ENCODE measurements around the gene MAOA.
A peak's percentile ranks its signal among the peaks of the same experiment; 100 is the strongest.
"Not testable (repeated sequence)": the region's sequence is repeated elsewhere in the genome, so short reads cannot be mapped to it uniquely, and the experiment has no call there.

MAOA gene

DNA sequence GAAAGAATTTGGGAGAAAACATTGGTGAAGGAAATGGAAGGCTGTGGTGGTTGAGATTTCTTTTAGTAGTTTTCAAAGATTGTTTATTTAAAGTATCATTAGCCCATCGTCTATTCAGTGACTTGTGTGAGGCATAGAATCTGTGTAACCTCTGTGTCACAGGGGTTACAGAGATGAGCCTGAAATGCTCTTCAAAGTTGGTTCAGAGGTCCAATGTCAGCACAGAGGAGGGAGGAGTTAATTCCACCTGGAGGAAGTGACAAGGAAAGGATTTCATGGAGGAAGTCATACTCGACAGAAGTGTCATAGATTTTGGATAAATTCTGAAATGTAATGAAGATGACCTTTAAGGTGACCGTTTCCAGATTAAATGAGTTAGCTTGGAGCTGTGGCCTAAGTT, 8.2 kb downstream of the MAOA start:
- no peak for DNase-seq

DNA sequence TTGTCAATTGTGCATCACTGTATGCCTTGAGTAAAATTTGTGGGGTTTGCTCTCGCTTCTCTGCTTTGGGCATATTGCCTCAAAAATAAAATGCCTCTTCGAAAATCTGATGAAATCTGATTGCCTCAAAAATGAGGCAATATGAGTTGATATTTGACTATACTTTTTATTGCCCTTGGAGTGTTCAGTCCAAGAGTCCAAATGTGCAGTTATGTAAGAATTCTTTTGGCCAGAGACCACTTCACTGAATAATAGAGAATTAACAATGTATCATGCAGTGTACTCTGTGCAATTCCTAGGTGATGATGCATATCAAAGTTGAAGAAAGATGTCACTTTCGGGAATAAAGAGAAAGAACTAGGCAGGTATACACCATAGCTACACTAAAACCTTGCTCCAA, 8.6 kb downstream of the MAOA start:
- no peak for DNase-seq

DNA sequence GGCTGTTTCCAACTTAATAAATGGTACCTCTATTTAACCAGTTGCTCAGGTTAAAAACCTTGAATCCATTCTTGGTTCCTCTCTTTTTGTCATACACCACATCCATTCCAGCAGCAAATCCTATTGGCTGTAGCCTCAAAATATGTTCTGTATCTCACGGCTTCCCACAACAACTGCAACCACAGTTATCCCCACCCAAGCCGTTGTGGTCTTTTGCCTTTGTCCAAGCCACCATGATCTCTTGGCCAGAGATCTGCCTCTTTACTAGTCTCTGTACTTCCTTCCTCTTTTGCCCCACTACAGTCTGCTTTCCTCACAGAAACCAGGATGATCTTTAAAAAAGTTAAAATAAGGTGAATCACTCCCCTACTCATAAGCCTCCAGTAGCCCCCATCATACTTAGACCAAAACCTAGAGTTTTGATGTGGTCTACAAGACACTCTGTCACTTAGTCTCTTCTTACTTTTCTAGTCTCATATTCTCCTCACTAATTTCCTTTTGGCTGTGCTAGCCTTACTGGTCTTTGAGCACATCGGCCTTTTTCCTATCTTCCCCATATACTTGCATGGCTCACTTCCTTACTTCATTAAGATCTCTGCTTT, 10.3 kb downstream of the MAOA start:
- no peak for DNase-seq

DNA sequence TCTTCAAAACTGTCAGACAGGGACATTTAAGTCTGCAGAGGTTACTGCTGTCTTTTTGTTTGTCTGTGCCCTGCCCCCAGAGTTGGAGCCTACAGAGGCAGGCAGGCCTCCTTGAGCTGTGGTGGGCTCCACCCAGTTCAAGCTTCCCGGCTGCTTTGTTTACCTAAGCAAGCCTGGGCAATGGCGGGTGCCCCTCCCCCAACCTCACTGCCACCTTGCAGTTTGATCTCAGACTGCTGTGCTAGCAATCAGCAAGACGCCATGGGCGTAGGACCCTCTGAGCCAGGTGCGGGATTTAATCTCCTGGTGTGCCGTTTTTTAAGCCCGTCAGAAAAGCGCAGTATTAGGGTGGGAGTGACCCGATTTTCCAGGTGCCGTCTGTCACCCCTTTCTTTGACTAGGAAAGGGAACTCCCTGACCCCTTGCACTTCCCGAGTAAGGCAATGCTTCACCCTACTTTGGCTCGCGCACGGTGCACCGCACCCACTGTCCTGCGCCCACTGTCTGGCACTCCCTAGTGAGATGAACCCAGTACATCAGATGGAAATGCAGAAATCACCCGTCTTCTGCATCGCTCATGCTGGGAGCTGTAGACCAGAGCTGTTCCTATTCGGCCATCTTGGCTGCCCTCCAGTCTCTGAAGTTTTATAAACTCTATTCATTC, 20.0 kb downstream of the MAOA start:
- not testable (repeated sequence) for DNase-seq

DNA sequence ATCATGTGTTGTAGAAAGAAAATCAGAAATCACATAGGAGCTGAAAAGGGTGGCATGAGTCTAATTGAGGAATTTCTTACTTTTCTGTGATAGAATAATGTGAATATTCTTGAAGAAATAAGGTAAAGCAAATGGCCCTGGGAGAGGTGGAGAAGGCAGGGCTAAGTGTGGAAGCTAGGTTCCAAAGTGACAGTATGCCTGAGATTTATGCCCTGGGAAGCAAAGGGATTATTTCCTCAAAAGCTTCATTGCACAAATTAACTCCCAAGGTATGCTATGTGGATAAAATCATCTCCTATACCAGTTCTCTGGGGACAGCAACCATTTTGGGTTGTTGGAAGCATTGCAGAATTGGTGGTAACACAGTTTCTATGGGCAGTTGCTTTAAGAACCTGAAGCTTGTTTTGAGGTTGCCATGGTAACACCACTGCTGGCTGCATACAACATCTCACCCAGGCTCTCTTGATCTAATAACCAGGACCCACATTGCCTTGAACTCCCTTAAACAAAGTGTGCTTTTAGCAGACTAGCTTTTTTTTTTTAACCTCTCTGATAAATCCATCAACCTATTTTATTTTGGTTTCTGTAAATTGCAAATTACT, 21.0 kb downstream of the MAOA start:
- DNase-seq: peak; percentile 28

DNA sequence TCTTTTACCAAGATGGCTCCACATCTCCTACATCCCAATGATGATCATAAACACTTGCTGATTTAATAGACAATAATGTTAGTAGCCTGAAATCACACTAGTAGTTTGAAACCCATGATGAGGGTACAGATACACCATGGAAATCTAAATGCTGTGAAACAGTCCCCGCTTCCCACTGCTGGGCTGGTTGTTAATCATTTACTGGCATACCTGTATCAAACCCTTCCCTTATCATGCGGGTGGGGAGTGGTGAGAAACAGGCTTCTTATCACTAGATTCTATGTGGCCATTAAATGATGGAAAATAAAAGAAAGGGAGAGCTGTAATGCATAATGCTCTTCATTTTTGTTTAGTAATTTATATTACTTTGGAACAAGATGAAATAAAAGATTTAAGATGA, 21.9 kb downstream of the MAOA start:
- no peak for DNase-seq

DNA sequence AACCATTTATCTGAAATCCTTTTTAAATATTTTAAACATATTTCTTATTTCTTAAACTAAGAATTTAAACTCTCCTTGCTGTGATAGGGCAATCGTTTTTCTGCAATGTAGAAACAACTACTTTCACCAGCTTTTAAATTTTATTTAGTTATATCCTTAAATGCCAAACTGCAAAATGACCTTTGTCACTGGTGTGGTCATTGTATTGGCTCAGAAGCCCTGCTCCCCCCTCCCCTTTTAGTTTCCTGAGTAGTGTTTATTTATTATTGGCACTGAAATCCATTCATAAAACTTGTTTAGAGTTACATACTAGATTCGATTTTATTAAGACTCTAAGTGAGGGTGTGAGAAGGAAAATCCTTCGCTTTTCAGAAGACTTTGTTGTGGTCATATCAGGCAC, 23.0 kb downstream of the MAOA start:
- DNase-seq: no peak

DNA sequence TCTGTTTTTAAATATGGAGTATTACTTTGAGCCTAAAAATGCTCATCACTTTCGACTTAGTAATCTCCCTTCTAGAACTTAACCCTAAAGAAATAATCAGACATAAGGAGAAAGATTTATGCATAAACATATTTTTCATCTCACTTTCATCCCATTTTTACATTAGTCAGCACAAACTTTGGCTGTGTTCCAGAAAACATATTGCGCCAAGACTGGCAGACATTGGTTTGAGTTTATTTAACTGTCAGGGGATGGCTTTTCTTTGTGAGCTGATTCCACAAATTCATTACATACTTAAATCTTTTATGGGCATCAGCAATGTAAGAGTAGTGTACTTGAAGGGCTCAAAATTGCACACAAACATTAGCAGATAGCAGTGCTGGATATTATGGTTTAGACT, 23.7 kb downstream of the MAOA start:
- no peak for DNase-seq

DNA sequence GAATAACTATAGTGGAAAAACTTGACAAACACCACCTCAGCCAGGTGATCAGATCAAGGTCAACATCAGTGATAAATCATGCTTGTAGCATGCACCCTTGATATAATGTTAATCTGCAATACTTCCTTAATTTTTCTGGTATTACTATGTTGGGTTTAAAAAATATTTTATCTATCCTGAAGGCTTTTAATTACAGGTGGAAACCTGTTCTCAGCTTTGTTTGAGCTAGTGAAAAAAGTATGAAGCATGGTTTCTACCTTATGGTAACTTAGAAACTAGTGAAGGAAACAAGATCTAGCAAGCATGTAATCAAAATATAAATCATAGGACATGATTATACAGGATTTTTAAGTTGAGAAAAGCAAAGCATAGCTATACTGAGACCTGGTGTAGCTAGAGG, 26.6 kb downstream of the MAOA start:
- DNase-seq: no peak

DNA sequence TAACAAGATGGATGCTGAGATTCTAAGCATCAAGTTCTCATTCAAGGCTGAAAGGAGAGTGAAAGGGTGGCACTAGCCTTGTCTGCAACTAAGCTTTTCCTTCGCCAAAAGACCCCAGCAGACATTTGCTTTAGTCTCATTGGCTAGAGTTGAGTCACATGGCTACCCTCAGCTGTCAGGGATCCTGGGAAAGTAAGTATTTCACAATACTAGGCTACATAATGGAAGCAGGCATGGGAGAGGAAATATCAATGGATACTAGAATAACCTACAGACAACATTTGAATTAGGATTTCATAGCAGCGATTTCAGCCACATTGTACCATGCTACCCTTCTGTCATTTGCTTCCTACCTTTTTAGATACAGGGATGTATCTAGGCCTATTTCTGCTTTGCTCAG, 29.1 kb downstream of the MAOA start:
- no peak for DNase-seq

DNA sequence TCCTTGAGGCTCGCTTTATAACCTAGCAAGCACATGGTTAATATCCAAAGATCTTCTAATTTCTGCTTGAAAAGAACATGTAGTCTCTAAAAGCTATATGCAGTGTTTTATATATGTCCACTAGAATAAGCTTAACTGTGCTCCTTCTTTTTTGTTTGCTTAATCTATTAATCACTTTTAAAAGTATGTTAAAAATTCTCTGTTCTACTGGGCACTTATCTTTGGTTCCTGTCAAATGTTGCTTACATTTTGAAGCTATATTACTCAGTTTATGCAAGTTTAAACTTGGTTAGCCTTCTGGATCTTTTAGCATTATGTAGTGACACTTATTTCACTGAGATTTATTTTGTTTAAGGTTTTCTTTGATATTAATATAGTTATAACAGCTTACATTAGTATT, 32.5 kb downstream of the MAOA start:
- no peak for DNase-seq

DNA sequence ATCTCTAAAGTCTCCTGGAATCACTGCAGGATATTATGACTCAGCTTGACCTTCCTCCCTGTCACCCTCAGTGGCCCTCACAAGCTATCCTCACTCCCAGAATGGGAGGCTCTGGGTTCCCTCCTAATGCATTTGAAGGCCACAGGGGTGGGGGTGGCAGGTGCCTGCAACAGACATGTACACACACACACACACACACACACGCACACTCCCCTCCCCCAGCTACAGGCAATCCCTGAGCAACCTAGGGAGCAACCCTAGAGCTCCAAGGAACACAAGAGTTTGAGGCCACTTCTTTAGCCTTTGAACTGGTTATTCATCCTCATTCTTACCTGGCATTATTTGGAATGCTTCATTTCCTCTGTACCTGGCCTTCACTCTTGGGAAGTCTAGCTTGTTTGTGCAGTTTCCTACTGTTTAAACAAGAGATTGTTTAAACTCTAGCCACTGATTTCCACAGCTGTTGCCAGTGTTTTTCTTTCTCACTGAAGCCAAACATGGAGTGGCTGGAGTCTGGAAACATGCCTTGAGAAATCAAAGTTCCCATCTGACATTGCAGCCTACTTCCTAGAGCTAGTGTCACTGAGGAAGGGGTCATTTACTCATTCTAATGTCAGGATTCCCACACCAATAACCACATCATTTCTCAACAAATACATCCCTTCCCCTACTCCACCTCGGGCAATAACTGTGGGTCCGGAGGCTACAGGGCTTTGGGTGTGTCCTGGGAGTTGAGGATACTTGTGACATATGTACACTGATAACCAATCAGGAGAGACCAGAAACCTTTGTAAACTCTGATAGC, 37.7 kb downstream of the MAOA start:
- no peak for DNase-seq

DNA sequence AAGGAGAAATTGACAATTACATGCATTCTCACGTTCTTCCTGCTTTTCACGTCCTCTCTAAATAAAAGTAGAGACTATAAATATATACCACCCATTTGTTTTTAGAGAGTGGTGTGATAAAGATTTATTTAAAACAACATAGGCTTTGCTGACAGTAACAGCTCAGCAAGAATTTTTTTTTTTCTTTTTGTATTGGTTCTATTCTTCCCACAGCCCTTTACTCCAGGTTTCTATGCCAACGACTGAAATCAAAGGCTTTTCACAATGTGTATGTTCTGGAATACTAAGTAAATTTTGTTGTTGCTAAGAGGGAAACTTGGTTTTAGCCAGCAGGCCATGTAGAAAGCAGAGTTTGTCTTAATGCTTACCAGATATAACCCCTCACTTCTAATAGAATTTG, 43.4 kb downstream of the MAOA start:
- DNase-seq: no peak

DNA sequence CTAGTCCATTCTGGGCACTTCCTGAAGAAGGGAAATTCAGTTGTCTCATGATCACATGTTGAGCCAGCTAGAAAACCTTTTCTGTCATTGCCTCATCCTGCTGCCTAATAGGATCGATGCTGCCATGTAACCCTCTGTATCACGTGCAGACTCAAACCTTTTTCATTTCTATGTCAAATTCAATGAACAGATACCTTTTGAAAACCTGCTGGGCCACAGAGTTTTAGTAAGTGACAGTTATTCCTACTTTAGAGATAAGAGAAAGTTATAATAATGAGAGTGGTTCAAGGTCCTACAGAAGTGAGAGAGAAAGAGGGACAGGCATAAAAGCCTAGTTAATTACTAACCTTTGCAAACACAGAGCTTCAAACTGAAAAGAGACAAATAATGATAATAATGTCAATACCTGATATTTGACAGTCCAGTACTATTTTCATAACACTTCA, 46.0 kb downstream of the MAOA start:
- no peak for DNase-seq

DNA sequence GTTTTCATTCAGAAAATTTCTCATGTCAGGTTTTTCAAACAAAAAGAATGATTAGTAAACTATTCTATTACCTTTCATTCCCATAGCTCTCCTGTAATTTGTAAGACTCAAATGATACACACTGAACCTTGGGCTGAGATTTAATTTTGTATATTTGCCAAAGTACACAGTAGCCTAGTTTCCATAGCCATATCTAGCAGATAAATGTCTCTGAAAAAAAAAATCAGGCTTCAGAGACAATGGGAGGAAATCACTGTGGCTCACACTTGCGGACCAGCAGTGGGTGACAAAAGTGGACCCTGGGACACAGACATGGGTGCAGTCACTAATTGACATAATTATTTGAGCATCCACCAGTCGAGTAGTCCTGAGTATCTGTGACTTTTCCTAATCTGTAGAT, 46.6 kb downstream of the MAOA start:
- DNase-seq: no peak

DNA sequence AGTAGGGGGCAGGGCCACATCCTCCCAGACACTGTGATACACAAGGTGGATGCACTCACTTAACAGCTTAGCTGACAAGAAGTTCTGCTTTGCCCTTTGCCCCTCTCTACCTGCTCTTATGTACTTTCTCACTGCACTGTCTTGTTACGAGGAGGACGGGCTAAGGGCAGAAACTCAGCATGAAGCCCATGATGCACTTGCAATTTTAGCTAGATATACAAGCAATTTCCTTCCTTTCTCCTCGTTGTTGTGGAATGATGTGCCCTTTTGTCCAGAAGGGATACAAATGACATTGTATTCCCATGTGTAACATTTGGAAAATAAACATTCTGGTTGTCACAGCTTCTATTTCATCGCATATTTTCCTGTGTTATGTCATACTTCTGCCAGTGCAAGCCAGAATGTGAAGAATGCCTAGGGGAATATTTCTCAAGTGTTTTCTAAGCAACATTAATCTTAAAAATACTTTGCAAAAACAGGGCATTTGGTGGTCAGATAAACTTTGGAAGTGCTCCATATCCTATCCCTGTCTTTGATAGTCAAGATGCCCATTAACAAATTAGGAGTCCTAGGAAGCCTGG, 47.2 kb downstream of the MAOA start:
- DNase-seq: no peak

DNA sequence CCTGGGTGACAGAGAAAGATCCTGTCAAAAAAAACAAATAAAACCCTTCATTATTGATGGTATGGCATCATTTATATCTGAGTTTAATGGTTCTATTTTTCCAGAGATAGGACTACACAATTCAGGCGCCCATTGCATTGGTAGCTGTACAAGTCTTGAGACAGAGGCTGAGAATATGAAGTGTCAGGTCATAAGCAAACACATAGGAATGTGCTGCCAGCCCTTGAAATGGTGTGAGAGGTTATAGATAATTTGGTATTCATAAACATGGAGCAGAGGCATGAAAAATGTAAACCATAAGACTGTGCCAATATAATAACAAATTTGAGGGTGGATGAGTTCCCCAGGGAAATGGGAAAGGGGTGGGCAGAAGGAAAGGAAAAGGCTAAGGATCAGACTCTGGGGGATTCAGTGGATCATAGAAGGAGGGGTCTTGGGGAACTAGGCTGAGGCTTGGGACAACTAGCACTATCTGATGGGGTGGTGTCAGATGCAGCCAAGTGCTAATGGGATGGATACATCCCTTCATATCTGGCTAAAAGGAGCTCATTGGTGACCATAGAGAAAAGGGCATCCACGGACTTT, 50.8 kb downstream of the MAOA start:
- no peak for DNase-seq

DNA sequence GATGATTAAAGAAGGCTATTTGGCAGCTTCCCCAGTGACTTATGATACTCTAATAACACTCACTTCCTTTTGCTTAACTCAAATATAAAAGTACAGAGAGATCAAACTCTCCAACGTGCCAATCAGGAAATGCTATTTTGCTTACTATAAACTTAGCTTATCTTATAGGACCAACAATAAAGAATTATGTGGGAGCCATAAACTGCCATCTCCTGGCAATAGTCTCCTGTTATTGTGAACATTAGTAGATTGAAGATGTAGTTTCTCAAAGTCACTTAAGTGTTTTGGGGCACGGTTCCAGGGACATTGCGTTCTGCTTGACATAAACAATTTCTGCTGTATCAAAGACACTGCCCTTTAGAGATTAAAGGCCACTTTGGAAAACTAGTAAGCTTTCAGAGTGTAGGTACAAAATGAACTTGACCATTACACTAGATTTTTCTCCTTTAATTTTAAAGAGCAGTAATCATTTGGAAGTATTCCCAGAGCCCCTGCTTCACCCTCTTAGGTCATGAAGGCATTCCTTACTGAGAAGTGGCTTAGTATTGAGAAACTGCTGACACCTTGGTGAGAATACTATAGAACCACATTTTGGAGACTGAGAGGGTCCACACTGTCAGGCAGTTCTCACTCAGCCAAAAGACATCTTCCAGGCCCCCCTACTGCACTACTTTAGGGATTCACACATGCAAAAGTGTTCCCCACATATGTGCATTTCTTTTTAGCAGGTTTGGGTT, 51.9 kb downstream of the MAOA start:
- no peak for DNase-seq

DNA sequence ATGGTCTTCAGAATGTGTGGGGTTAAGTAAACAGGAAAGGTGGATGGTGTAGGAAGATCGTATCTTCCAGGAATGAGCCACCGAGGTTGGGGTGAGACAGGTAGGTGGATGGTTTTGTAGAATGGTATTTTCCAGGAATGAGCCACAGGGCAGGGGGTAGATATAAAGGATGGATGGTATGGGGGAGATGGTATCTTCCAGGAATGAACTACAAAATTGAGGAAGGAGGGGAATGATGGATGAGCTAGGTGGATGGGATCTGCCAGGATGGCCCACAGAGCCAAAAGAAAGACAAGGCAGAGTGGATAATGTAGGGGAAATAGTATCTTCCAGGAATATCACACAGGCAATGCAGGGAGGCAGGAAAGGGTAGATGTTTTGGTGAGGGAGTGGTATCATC, 60.0 kb downstream of the MAOA start:
- no peak for DNase-seq

DNA sequence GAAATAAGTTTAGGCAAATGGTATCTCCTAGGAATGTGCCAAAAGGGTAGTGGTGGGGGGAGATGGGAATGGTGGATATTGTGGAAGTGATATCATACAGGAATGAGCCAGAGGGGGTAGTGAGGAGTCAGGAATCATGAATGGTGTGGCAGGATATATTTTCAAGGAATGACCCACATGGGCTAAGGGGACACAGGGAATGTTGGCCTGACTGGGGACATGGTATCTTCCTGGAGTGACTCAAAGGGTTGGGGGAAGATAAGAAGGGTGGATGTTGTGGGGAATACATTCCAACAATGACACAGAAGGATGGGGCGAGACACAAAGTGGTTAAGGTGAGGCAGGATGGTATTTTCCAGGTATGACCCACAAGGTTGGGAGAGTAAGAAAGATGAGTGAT, 60.6 kb downstream of the MAOA start:
- no peak for DNase-seq

DNA sequence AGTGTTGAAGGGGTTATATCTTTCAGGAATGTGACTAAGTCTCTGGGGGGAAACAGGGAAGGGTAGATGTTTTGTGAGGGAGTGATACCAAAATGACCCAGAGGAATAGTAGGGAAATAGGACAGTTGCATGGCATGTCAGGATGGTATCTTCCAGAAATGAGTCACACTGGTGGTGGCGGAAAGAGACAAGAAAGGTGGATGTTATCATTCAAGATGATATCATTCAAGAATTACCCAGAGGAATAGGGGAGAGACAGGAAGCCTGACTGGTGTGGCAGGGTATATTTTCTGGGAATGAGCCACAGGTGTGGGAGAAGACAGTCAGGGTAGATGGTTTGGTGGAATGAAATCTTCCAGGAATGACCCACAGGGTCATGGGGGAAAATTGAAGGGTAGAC, 61.1 kb downstream of the MAOA start:
- no peak for DNase-seq

DNA sequence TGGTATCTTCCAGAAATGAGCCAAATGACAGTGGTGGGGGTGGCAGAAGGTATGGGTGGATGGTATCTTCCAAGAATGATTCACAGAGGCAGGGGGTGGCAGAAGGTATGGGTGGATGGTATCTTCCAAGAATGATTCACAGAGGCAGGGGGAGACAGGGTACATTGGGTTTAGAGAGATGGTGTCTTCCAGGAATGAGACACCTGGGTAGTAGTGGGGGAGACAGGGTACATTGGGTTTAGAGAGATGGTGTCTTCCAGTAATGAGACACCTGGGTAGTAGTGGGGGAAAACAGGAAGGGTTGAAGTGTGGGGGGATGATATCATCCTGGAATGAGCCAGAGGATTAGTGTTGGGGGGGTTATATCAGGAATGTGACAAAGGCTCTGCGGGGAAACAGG, 62.0 kb downstream of the MAOA start:
- no peak for DNase-seq

Measured in CD4-positive, alpha-beta T cell treated with Interleukin-4 for 4 hours (primary cell).